Liver (tissue), 9 donors: Measurements from ENCODE around the gene ELOB. TPM values are rescaled to one million over a fixed set of nuclear protein-coding genes. Genes with fewer than 3 reads are reported as not detected.

ENCODE experiments used
- DNase-seq: peaks from one replicate; pipeline ENCODE4 v3.0.0-alpha.2; 2017; ENCODE audit warnings: low spot score
- H3K27ac ChIP-seq, 2 donors: one replicate each; pipeline ENCODE4 v1.7.0; 2013; ENCODE audit warnings: inconsistent platforms in 2 of 2, low read length in 2 of 2, control low read depth in 1 of 2, low read depth in 1 of 2, mild to moderate bottlenecking in 1 of 2
- H3K27me3 ChIP-seq, 4 donors: one replicate each; pipeline versions ENCODE4 v1.6.1 to v1.7.0; 2013; ENCODE audit warnings: low read length in 3 of 4, inconsistent platforms in 1 of 4, mild to moderate bottlenecking in 1 of 4, moderate library complexity in 1 of 4; ENCODE audit not compliant: control insufficient read depth in 4 of 4, insufficient read depth in 4 of 4
- H3K36me3 ChIP-seq, 4 donors: one replicate each; pipeline versions ENCODE4 v1.6.1 to v1.7.0; 2013; ENCODE audit warnings: low read length in 3 of 4, mild to moderate bottlenecking in 3 of 4, low read depth in 1 of 4, moderate library complexity in 1 of 4; ENCODE audit not compliant: control insufficient read depth in 4 of 4, insufficient read depth in 3 of 4
- H3K4me1 ChIP-seq, 4 donors: one replicate each; pipeline versions ENCODE4 v1.6.1 to v1.7.0; 2013; ENCODE audit warnings: low read length in 3 of 4, mild to moderate bottlenecking in 3 of 4, moderate library complexity in 1 of 4; ENCODE audit not compliant: control insufficient read depth in 4 of 4, insufficient read depth in 4 of 4
- H3K4me3 ChIP-seq, 3 donors: one replicate each; pipeline versions ENCODE4 v1.6.1 to v1.7.0; 2013; ENCODE audit warnings: low read length in 3 of 3, control low read depth in 1 of 3, low read depth in 1 of 3, mild to moderate bottlenecking in 1 of 3
- H3K9ac ChIP-seq, 2 donors: one replicate each; pipeline ENCODE4 v1.7.0; 2013; ENCODE audit warnings: low read length in 2 of 2, mild to moderate bottlenecking in 2 of 2, moderate library complexity in 2 of 2, control low read depth in 1 of 2, low read depth in 1 of 2
- H3K9me3 ChIP-seq, 4 donors: one replicate each; pipeline versions ENCODE4 v1.6.1 to v1.7.0; 2013; ENCODE audit warnings: low read length in 3 of 4; ENCODE audit not compliant: control insufficient read depth in 4 of 4
- EGR1 ChIP-seq, 2 donors: IDR thresholded peaks; 2 replicates each; pipeline ENCODE4 v1.6.1; 2016 to 2018; ENCODE audit warnings: antibody characterized with exemption in 2 of 2, low read depth in 2 of 2
- FOXA1 ChIP-seq: IDR thresholded peaks from 2 replicates; pipeline ENCODE4 v1.6.1; 2016; ENCODE audit warnings: antibody characterized with exemption
- FOXA2 ChIP-seq: IDR thresholded peaks from 2 replicates; pipeline ENCODE4 v1.6.1; 2016; ENCODE audit warnings: antibody characterized with exemption
- GABPA ChIP-seq, 2 donors: IDR thresholded peaks in 1 of 2; conservative IDR thresholded peaks in 1 of 2; 2 replicates each; pipeline ENCODE4 v1.6.1; 2016; ENCODE audit warnings: antibody characterized with exemption in 2 of 2, mild to moderate bottlenecking in 1 of 2, moderate library complexity in 1 of 2
- HNF4A ChIP-seq, 2 donors: conservative IDR thresholded peaks; 2 replicates each; pipeline ENCODE4 v1.6.1; 2016; ENCODE audit warnings: antibody characterized with exemption in 2 of 2, mild to moderate bottlenecking in 2 of 2
- HNF4G ChIP-seq: IDR thresholded peaks from 2 replicates; pipeline ENCODE4 v1.6.1; 2016; ENCODE audit warnings: antibody characterized with exemption
- JUND ChIP-seq, 2 donors: IDR thresholded peaks; 2 replicates each; pipeline ENCODE4 v1.6.1; 2016; ENCODE audit warnings: antibody characterized with exemption in 2 of 2
- NR2F2 ChIP-seq: IDR thresholded peaks from 2 replicates; pipeline ENCODE4 v1.6.1; 2016; ENCODE audit warnings: antibody characterized with exemption
- RAD21 ChIP-seq, 2 donors: IDR thresholded peaks; 2 replicates each; pipeline ENCODE4 v1.6.1; 2016; ENCODE audit warnings: antibody characterized with exemption in 2 of 2, mild to moderate bottlenecking in 2 of 2
- RXRA ChIP-seq, 2 donors: IDR thresholded peaks; 2 replicates each; pipeline ENCODE4 v1.6.1; 2017 to 2018; ENCODE audit warnings: antibody characterized with exemption in 2 of 2, mild to moderate bottlenecking in 1 of 2
- SP1 ChIP-seq: IDR thresholded peaks from 2 replicates; pipeline ENCODE4 v1.6.1; 2018; ENCODE audit warnings: antibody characterized with exemption, mild to moderate bottlenecking
- TAF1 ChIP-seq: conservative IDR thresholded peaks from 2 replicates; pipeline ENCODE4 v1.6.1; 2016; ENCODE audit warnings: antibody characterized with exemption, mild to moderate bottlenecking
- YY1 ChIP-seq: IDR thresholded peaks from 2 replicates; pipeline ENCODE4 v1.6.1; 2016; ENCODE audit warnings: antibody characterized with exemption, mild to moderate bottlenecking
- WGBS: extraction: QIAGEN DNeasy Blood & Tissue Kit; methylation state at CpG from one replicate; pipeline ENCODE4 v1.1.7; 2013; 5-methylcytosine and 5-hydroxymethylcytosine counted together
- polyA plus RNA-seq, 2 donors: library from polyadenylated mRNA; stranded (reverse) in 1 of 2; unstranded in 1 of 2; fragments of 200-250 nt in 1 of 2; fragments of >200 nt in 1 of 2; fragmentation: Nextera tagmentation in 1 of 2; extraction: Ambion mirVana in 1 of 2; gene quantifications; one replicate each; pipeline versions ENCODE4 v1.2.1 to v1.2.3, GENCODE V29; 2013 to 2015
- total RNA-seq, 2 donors: library from RNA; depleted of rRNA; stranded (reverse); fragments of >200 nt; gene quantifications; one replicate each; pipeline ENCODE4 v1.2.3, GENCODE V29; 2014
- TF ChIP-seq, protein P1 (sequence below): IDR thresholded peaks from 2 replicates; pipeline ENCODE4 v1.6.1; 2016; ENCODE audit warnings: antibody characterized with exemption
- TF ChIP-seq, protein P2 (sequence below): IDR thresholded peaks from 2 replicates; pipeline ENCODE4 v1.6.1; 2016; ENCODE audit warnings: antibody characterized with exemption
- TF ChIP-seq, protein P3 (sequence below): IDR thresholded peaks from 2 replicates; pipeline ENCODE4 v1.6.1; 2016; ENCODE audit warnings: antibody characterized with exemption, mild to moderate bottlenecking
- TF ChIP-seq, protein P4 (sequence below): fragments of 150-350 bp; IDR thresholded peaks from 2 replicates; pipeline ENCODE4 v1.5.1; 2017; ENCODE audit warnings: improper control_type of control experiment, low read depth, low read length; ENCODE audit not compliant: missing input control
- TF ChIP-seq, protein P5 (sequence below): IDR thresholded peaks from 2 replicates; pipeline ENCODE4 v1.6.1; 2016; ENCODE audit warnings: antibody characterized with exemption
- donor health status: healthy.
- donor health status: healthy.
- donor health status: healthy.
- donor health status: healthy.
- donor health status: healthy.

The ELOB gene
- total and polyA plus RNA-seq, 4 donors: 114 to 395 (median 313) TPM

DNA sequence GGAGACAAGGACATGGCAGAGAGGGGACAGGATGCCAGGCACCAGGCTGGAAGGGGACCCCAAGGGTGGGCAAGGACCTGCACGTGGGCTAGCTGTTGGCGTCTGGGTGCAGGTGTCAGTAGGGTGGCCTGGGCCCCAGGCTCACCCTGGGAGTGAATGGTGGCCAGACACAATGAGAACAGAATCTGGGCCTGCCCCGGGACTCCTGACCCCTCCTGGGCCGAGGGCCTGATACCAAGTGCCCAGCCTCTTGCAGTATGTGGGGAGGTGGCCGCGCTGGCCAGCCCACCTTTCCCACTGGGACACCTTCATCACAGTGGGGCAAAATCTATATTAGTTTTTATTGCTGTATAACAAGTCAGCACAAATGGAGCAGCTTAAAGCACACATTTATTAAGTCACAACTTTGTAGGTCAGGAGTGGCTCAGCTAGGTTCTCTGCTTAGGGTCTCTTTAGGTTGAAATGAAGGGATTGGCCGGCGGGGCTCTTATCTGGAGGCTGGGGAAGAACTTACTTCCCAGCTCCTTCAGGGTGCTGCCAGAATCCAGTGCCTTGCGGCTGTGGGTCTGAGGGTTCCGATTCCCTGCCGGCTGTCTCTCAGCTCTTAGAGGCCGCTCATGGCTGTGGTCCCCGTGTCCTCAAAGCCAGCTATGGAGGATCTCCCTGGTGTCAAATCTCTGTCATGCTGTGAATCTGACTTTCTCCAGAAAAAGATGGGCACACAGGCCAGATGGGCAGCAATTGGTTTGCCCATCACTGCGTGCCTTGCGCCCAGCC is 6.7 kb upstream of the ELOB start:
- H3K27ac ChIP-seq: no peak overlapping the region
- no peak overlapping the region for H3K9ac ChIP-seq
- H3K9me3 ChIP-seq: no peaks in the 10 kb centered on the region
- WGBS: 84% methylated on average over 15 of the region's 15 CpGs
- H3K36me3 ChIP-seq: no peaks in the 10 kb centered on the region
- H3K4me3 ChIP-seq: no peak overlapping the region
- DNase-seq: no peak
- TF ChIP-seq, protein P1, sequence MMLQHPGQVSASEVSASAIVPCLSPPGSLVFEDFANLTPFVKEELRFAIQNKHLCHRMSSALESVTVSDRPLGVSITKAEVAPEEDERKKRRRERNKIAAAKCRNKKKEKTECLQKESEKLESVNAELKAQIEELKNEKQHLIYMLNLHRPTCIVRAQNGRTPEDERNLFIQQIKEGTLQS: no peak
- TF ChIP-seq YY1 (no peak), FOXA2 (no peak), RXRA (IDR thresholded peaks at IDR 0.05) (no peak), HNF4G (no peak), RAD21 (IDR thresholded peaks at IDR 0.05) (no peak), FOXA1 (no peak), TAF1 (no peak), HNF4A (conservative IDR thresholded peaks at IDR 0.05) (no peak), SP1 (no peak), GABPA (IDR thresholded peaks at IDR 0.05 in 1 of 2, conservative IDR thresholded peaks at IDR 0.05 in 1 of 2) (no peak), EGR1 (IDR thresholded peaks at IDR 0.05; ENCODE audit: low read depth in 2 of 2) (no peak), NR2F2 (no peak), JUND (IDR thresholded peaks at IDR 0.05) (no peak)
- TF ChIP-seq, protein P2, sequence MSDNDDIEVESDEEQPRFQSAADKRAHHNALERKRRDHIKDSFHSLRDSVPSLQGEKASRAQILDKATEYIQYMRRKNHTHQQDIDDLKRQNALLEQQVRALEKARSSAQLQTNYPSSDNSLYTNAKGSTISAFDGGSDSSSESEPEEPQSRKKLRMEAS: no peak
- TF ChIP-seq, protein P3, sequence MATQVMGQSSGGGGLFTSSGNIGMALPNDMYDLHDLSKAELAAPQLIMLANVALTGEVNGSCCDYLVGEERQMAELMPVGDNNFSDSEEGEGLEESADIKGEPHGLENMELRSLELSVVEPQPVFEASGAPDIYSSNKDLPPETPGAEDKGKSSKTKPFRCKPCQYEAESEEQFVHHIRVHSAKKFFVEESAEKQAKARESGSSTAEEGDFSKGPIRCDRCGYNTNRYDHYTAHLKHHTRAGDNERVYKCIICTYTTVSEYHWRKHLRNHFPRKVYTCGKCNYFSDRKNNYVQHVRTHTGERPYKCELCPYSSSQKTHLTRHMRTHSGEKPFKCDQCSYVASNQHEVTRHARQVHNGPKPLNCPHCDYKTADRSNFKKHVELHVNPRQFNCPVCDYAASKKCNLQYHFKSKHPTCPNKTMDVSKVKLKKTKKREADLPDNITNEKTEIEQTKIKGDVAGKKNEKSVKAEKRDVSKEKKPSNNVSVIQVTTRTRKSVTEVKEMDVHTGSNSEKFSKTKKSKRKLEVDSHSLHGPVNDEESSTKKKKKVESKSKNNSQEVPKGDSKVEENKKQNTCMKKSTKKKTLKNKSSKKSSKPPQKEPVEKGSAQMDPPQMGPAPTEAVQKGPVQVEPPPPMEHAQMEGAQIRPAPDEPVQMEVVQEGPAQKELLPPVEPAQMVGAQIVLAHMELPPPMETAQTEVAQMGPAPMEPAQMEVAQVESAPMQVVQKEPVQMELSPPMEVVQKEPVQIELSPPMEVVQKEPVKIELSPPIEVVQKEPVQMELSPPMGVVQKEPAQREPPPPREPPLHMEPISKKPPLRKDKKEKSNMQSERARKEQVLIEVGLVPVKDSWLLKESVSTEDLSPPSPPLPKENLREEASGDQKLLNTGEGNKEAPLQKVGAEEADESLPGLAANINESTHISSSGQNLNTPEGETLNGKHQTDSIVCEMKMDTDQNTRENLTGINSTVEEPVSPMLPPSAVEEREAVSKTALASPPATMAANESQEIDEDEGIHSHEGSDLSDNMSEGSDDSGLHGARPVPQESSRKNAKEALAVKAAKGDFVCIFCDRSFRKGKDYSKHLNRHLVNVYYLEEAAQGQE: no peak
- TF ChIP-seq, protein P4, sequence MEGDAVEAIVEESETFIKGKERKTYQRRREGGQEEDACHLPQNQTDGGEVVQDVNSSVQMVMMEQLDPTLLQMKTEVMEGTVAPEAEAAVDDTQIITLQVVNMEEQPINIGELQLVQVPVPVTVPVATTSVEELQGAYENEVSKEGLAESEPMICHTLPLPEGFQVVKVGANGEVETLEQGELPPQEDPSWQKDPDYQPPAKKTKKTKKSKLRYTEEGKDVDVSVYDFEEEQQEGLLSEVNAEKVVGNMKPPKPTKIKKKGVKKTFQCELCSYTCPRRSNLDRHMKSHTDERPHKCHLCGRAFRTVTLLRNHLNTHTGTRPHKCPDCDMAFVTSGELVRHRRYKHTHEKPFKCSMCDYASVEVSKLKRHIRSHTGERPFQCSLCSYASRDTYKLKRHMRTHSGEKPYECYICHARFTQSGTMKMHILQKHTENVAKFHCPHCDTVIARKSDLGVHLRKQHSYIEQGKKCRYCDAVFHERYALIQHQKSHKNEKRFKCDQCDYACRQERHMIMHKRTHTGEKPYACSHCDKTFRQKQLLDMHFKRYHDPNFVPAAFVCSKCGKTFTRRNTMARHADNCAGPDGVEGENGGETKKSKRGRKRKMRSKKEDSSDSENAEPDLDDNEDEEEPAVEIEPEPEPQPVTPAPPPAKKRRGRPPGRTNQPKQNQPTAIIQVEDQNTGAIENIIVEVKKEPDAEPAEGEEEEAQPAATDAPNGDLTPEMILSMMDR: no peak
- TF ChIP-seq, protein P5, sequence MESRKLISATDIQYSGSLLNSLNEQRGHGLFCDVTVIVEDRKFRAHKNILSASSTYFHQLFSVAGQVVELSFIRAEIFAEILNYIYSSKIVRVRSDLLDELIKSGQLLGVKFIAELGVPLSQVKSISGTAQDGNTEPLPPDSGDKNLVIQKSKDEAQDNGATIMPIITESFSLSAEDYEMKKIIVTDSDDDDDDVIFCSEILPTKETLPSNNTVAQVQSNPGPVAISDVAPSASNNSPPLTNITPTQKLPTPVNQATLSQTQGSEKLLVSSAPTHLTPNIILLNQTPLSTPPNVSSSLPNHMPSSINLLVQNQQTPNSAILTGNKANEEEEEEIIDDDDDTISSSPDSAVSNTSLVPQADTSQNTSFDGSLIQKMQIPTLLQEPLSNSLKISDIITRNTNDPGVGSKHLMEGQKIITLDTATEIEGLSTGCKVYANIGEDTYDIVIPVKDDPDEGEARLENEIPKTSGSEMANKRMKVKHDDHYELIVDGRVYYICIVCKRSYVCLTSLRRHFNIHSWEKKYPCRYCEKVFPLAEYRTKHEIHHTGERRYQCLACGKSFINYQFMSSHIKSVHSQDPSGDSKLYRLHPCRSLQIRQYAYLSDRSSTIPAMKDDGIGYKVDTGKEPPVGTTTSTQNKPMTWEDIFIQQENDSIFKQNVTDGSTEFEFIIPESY: no peak
- H3K27me3 ChIP-seq: peaks cover 0 to 5% (median 1%) of the 10 kb centered on the region in 4 donors
- peaks cover 0 to 12% (median 6%) of the 10 kb centered on the region in 4 donors for H3K4me1 ChIP-seq
